OCI-LY7 (cell line): ENCODE data around the gene ADAM33.

Experiments
- CTCF ChIP-seq: fragments of 200-600 bp; sonication (generic); conservative IDR thresholded peaks from 2 replicates; pipeline ENCODE4 v1.5.1; 2014; ENCODE audit warnings: mild to moderate bottlenecking, antibody characterized with exemption, low read length, moderate library complexity, mixed read lengths
- EZH2phosphoT487 ChIP-seq: fragments of 200-600 bp; sonication (generic); IDR thresholded peaks from 2 replicates; pipeline ENCODE4 v1.6.1; 2018; ENCODE audit warnings: low read depth, borderline replicate concordance, mild to moderate bottlenecking, mixed run types, antibody characterized with exemption, low read length, moderate library complexity, mixed read lengths

- TF ChIP-seq CTCF = peak; percentile 87
- TF ChIP-seq EZH2phosphoT487 = no peak
These were observed 34.5 kb upstream of the ADAM33 start for GRCh38 chr20:3716195-3716834.
